ENCODE data around the gene BORCS5. TPM values are rescaled to one million over a fixed set of nuclear protein-coding genes. Genes with fewer than 3 reads are reported as not detected.
"Not testable (repeated sequence)": the region's sequence is repeated elsewhere in the genome, so short reads cannot be mapped to it uniquely, and the experiment has no call there.

Gene BORCS5
- total and polyA plus RNA-seq, 5 donors = 6.3 to 10.9 (median 10.0) TPM

DNA sequence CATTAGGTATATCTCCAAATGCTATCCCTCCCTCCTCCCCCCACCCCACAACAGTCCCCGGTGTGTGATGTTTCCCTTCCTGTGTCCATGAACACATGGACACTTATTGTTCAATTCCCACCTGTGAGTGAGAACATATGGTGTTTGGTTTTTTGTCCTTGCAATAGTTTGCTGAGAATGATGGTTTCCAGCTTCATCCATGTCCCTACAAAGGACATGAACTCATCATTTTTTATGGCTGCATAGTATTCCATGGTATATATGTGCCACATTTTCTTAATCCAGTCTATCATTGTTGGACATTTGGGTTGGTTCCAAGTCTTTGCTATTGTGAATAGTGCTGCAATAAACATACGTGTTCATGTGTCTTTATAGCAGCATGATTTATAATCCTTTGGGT, 52.5 kb downstream of the BORCS5 start:
- DNase-seq; H3K27me3 ChIP-seq (ENCODE audit: control insufficient read depth, insufficient read depth); H3K9me3 ChIP-seq (ENCODE audit: control insufficient read depth, low read length); ATAC-seq; intact Hi-C loops (cut with DNase I); H3K4me1 ChIP-seq (ENCODE audit: control insufficient read depth, insufficient read depth, low read length); H3K4me3 ChIP-seq (ENCODE audit: low read length); H3K27ac ChIP-seq (ENCODE audit: low read length): not testable (repeated sequence)
- WGBS = 91% methylated on average over 1 of the region's 2 CpGs

DNA sequence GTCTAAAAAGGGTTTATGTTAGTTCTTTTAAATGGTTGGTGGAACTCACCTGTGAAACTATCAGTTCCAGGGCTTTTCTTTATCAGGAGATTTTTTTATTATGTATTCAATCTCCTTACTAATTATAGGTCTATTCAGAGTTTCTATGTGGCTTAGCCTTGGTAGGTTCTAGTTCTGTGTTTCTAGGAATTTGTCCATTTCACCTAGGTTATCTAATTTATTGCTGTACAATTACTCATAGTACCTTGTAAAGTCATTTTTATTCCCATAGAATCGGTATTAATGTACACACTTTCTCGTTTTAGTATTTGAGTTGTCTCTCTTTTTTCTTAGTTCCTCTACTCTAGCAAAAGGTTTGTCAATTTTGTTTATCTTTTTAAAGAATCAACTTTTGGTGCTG, 59.0 kb downstream of the BORCS5 start:
- intact Hi-C loops (cut with DNase I) = no loop called here
- ATAC-seq = no peak
- Histone ChIP-seq H3K27me3 (ENCODE audit: control insufficient read depth, insufficient read depth) (no peaks in the 10 kb centered on the region), H3K27ac (ENCODE audit: low read length) (no peak overlapping the region), H3K4me3 (ENCODE audit: low read length) (no peak overlapping the region), H3K4me1 (ENCODE audit: control insufficient read depth, insufficient read depth, low read length) (no peaks in the 10 kb centered on the region), H3K9me3 (ENCODE audit: control insufficient read depth, low read length) (no peaks in the 10 kb centered on the region)
- WGBS = 92% methylated on average over 2 of the region's 2 CpGs
- DNase-seq = no peak

DNA sequence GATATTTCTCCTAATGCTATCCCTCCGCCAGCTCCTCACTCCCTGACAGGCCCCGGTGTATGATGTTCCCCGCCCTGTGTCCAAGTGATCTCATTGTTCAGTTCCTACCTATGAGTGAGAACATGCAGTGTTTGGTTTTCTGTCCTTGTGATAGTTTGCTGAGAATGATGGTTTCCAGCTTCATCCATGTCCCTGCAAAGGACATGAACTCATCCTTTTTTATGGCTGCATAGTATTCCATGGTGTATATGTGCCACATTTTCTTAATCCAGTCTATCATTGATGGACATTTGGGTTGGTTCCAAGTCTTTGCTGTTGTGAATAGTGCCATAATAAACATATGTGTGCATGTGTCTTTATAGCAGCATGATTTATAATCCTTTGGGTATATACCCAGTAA, 62.3 kb downstream of the BORCS5 start:
- DNase-seq; intact Hi-C loops (cut with DNase I); ATAC-seq; H3K27me3 ChIP-seq (ENCODE audit: control insufficient read depth, insufficient read depth); H3K27ac ChIP-seq (ENCODE audit: low read length); H3K9me3 ChIP-seq (ENCODE audit: control insufficient read depth, low read length); H3K4me1 ChIP-seq (ENCODE audit: control insufficient read depth, insufficient read depth, low read length); H3K4me3 ChIP-seq (ENCODE audit: low read length): not testable (repeated sequence)
- 98% methylated on average over 3 of the region's 3 CpGs for WGBS

DNA sequence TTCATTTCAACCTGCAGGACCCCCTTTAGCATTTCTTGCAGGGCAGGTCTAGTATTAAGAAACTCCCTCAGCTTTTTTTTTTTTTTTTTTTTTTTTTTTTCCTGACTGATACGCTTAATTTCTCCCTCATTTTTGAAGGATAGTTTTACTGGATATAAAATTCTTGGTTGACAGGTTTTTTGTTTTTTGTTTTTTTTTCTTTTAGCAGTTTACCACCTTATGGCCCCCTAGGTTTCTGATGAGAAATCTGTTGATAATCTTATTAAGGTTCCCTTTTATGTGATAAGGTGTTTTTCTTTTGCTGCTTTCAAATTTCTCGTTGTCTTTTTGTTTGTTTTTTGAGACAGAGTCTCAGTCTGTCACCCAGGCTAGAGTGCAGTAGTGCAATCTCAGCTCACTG, 66.5 kb downstream of the BORCS5 start:
- no peak for ATAC-seq
- H3K4me1 ChIP-seq (ENCODE audit: control insufficient read depth, insufficient read depth, low read length) = no peaks in the 10 kb centered on the region
- intact Hi-C loops (cut with DNase I) = no loop called here
- H3K27me3 ChIP-seq (ENCODE audit: control insufficient read depth, insufficient read depth) = no peaks in the 10 kb centered on the region
- H3K27ac ChIP-seq (ENCODE audit: low read length) = no peak overlapping the region
- DNase-seq = no peak
- 95% methylated on average over 2 of the region's 2 CpGs for WGBS
- H3K4me3 ChIP-seq (ENCODE audit: low read length) = no peak overlapping the region
- H3K9me3 ChIP-seq (ENCODE audit: control insufficient read depth, low read length) = no peaks in the 10 kb centered on the region

DNA sequence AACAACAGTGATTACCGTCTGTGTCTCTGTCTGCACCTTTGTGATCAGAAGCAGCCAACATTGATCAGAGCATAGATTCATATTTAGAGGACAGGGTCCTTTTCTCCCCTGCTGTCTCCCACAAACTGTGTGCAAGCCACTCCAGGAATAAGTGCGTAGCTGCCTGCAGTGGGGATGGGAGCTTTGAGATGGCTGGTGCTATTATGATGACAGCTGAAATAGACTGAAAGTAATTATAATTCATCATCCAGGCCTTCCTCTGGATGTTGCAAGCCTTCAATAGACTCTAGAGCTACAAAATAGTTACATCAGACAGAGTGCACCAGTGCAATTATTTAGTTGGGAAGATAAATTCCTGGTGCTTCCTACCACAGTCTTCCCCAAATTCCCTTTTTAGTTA, 68.1 kb downstream of the BORCS5 start:
- H3K4me3 ChIP-seq (ENCODE audit: low read length) = no peak overlapping the region
- DNase-seq = no peak
- WGBS = 67% methylated on average over 2 of the region's 2 CpGs
- intact Hi-C loops (cut with DNase I) = no loop called here
- no peaks in the 10 kb centered on the region for H3K4me1 ChIP-seq (ENCODE audit: control insufficient read depth, insufficient read depth, low read length)
- no peak overlapping the region for H3K27ac ChIP-seq (ENCODE audit: low read length)
- no peaks in the 10 kb centered on the region for H3K9me3 ChIP-seq (ENCODE audit: control insufficient read depth, low read length)
- no peaks in the 10 kb centered on the region for H3K27me3 ChIP-seq (ENCODE audit: control insufficient read depth, insufficient read depth)
- no peak for ATAC-seq

DNA sequence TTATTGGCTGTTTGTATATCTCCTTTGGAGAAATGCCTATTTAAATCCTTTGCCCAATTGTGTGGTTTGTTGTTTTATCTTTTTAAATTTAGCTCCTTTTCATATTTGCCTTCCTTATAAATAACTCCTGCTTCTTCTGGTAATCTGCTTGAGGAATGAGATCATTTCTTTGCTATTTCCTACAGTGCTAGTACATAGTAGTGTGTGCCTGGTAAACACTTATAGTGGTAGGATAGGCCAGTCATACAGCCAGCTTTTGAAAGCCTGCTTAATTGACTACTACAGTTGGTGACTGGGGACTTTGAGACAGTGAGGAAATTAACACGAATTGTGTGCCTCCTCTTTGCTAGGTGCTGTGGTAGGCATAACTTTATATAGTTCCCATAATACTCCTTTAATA, 68.7 kb downstream of the BORCS5 start:
- WGBS = 56% methylated on average over 1 of the region's 1 CpG
- intact Hi-C loops (cut with DNase I) = no loop called here
- DNase-seq (no peak), ATAC-seq (no peak)
- H3K9me3 ChIP-seq (ENCODE audit: control insufficient read depth, low read length) = no peaks in the 10 kb centered on the region
- no peaks in the 10 kb centered on the region for H3K27me3 ChIP-seq (ENCODE audit: control insufficient read depth, insufficient read depth)
- no peaks in the 10 kb centered on the region for H3K4me1 ChIP-seq (ENCODE audit: control insufficient read depth, insufficient read depth, low read length)
- no peak overlapping the region for H3K4me3 ChIP-seq (ENCODE audit: low read length)
- no peak overlapping the region for H3K27ac ChIP-seq (ENCODE audit: low read length)

DNA sequence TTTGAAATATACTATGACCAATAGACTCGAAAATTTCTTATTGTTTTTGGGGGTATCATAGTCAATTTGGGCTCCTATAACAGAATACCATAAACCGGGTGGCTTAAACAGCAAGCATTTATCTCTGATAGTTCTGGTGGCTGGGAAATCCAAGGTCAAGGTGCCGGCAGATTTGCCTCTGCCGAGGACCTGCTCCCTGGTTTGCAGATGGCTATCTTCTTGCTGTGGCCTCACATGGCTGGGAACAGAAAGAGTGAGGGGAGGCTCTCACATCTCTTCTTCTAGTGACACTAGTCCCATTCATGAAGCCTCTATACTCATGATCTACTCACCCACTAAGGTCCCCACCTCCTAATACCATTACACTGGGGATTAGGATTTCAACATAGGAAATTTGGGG, 70.7 kb downstream of the BORCS5 start:
- Histone ChIP-seq H3K4me1 (ENCODE audit: control insufficient read depth, insufficient read depth, low read length) (no peaks in the 10 kb centered on the region), H3K9me3 (ENCODE audit: control insufficient read depth, low read length) (no peaks in the 10 kb centered on the region), H3K27me3 (ENCODE audit: control insufficient read depth, insufficient read depth) (no peaks in the 10 kb centered on the region), H3K4me3 (ENCODE audit: low read length) (no peak overlapping the region), H3K27ac (ENCODE audit: low read length) (no peak overlapping the region)
- intact Hi-C loops (cut with DNase I) = no loop called here
- no peak for DNase-seq
- no peak for ATAC-seq
- 95% methylated on average over 4 of the region's 4 CpGs for WGBS

DNA sequence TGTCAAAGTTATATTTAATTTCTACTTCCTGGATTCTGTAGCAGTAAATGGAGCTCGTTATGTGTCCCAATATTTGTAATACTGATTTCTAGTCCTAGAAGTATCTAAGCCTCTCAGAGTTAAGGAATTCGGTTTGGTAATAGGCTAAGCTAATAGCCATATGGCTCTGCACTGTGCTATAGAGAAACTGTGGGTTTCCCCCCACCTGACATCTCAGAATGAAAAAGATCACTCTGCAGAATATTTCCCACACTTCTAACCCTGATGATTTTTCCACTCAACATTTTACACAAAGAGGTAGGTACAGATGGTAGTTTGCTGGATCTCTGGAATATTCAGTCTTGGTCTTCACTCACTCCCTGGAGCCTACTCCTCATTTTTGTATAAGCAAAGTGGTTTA, 71.2 kb downstream of the BORCS5 start:
- DNase-seq (no peak), ATAC-seq (no peak)
- Histone ChIP-seq H3K4me1 (ENCODE audit: control insufficient read depth, insufficient read depth, low read length) (no peaks in the 10 kb centered on the region), H3K4me3 (ENCODE audit: low read length) (no peak overlapping the region), H3K27ac (ENCODE audit: low read length) (no peak overlapping the region), H3K27me3 (ENCODE audit: control insufficient read depth, insufficient read depth) (no peaks in the 10 kb centered on the region), H3K9me3 (ENCODE audit: control insufficient read depth, low read length) (no peaks in the 10 kb centered on the region)
- WGBS = 90% methylated on average over 2 of the region's 2 CpGs
- intact Hi-C loops (cut with DNase I) = no loop called here

DNA sequence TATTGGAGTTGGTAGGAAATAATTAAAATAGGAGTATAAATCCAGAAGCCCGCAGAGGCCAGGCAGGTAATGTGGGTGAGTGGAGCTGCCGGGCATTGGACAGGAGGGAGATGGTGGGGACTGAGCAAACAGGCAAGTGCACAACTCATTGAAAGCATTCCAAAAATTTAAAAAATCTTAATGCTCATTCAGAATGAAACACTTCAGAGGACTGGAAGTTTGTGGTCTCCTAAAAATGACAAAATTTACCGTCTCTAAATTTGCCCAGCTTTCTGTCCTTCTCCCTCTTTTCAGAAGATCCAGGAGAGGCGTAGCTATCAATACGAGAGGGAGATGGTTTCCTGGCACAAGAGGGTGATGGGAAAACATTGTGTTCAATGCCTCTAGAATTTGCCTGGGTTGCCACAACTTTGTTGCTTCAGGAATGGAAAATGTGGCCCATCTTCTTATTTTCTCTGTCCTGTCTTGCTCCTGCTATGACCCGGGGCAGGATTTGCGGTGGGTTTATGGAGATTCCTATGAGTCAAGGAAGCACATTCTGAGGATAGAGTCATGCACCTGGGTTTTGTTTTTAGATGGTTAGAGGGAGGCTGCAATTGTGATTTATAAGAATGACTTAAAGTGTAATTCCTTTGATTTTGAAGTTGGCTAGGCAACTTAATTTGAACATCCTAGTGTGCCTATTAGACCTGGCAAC, 72.2 kb downstream of the BORCS5 start:
- no peak overlapping the region for H3K4me3 ChIP-seq (ENCODE audit: low read length)
- 95% methylated on average over 7 of the region's 7 CpGs for WGBS
- H3K4me1 ChIP-seq (ENCODE audit: control insufficient read depth, insufficient read depth, low read length) = no peaks in the 10 kb centered on the region
- intact Hi-C loops (cut with DNase I) = no loop called here
- no peak for DNase-seq
- no peak for ATAC-seq
- H3K9me3 ChIP-seq (ENCODE audit: control insufficient read depth, low read length) = no peaks in the 10 kb centered on the region
- no peak overlapping the region for H3K27ac ChIP-seq (ENCODE audit: low read length)
- no peaks in the 10 kb centered on the region for H3K27me3 ChIP-seq (ENCODE audit: control insufficient read depth, insufficient read depth)

DNA sequence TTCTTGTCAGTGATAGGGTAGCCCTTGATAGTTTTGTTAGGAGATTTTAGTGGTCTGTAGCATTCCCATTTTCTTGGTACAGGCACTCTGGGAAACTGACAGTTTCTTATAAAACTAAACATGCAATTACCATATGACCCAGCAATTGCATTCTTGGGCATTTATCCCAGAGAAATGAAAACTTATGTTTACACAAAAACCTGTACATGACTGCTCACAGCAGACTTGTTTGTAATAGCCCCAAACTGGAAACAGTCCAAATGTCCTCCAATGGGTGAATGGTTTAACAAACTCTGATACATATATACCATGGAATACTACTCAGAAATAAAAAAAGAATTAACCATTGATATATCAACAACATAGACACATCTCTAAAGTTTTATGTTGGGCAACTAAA, 75.5 kb downstream of the BORCS5 start:
- H3K27ac ChIP-seq (ENCODE audit: low read length) = no peak overlapping the region
- intact Hi-C loops (cut with DNase I) = no loop called here
- no peak for DNase-seq
- H3K27me3 ChIP-seq (ENCODE audit: control insufficient read depth, insufficient read depth) = no peaks in the 10 kb centered on the region
- H3K4me3 ChIP-seq (ENCODE audit: low read length) = no peak overlapping the region
- no peak for ATAC-seq
- H3K9me3 ChIP-seq (ENCODE audit: control insufficient read depth, low read length) = no peaks in the 10 kb centered on the region
- H3K4me1 ChIP-seq (ENCODE audit: control insufficient read depth, insufficient read depth, low read length) = no peaks in the 10 kb centered on the region

DNA sequence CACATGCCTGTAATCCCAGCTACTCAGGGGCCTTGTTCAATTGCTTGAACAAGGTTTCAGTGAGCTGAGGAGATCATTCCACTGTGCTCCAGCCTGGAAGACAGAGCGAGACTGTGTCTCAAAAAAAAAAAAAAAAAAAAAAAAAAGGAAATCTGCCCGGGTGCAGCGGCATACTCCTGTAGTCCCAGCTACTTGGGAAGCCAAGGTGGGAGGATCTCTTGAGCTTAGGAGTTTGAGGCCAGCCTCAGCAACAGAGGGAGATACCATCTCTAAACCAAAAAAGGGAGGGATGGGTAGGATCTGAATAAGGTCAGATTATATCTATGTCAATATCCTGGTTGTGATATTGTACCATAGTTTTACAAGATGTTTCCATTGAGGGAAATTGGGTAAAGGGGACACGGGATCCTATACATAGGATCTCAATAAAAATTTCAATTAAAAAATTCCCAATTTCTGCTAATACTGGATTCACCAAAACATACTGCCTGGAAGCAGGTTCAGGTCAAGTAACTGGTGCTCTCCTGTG, 76.4 kb downstream of the BORCS5 start:
- Histone ChIP-seq H3K9me3 (ENCODE audit: control insufficient read depth, low read length) (no peaks in the 10 kb centered on the region), H3K4me3 (ENCODE audit: low read length) (no peak overlapping the region), H3K27ac (ENCODE audit: low read length) (no peak overlapping the region), H3K4me1 (ENCODE audit: control insufficient read depth, insufficient read depth, low read length) (no peaks in the 10 kb centered on the region), H3K27me3 (ENCODE audit: control insufficient read depth, insufficient read depth) (no peaks in the 10 kb centered on the region)
- WGBS = 93% methylated on average over 4 of the region's 4 CpGs
- no peak for DNase-seq
- no peak for ATAC-seq
- intact Hi-C loops (cut with DNase I) = no loop called here

DNA sequence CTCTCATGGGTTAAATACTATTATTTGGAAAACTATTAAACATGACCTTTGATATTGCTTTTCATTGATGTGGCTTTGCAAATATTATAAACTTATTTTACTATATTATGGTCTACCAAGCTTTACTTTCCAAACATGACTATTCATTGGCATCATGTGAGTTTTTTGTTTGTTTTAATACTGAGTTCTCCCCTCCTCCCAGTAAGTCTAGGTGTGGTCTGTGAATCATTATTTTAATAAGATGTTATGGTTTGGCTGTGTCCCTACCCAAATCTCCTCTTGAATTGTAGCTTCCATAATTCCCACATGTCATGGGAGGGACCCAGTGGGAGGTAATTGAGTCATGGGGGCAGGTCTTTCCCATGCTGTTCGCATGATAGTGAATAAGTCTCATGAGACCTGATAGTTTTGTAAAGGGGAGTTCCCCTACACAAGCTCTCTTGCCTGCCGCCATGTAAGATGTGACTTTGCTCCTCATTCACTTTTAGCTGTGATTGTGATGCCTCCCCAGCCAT, 80.0 kb downstream of the BORCS5 start:
- Histone ChIP-seq H3K27me3 (ENCODE audit: control insufficient read depth, insufficient read depth) (no peaks in the 10 kb centered on the region), H3K4me3 (ENCODE audit: low read length) (no peak overlapping the region), H3K9me3 (ENCODE audit: control insufficient read depth, low read length) (no peaks in the 10 kb centered on the region), H3K4me1 (ENCODE audit: control insufficient read depth, insufficient read depth, low read length) (peaks cover 5% of the 10 kb centered on the region), H3K27ac (ENCODE audit: low read length) (no peak overlapping the region)
- intact Hi-C loops (cut with DNase I) = no loop called here
- DNase-seq = no peak
- 88% methylated on average over 2 of the region's 2 CpGs for WGBS
- no peak for ATAC-seq

Measured in right cardiac atrium (tissue), 5 donors.